ENCODE results near the gene CARMIL1.

DNA sequence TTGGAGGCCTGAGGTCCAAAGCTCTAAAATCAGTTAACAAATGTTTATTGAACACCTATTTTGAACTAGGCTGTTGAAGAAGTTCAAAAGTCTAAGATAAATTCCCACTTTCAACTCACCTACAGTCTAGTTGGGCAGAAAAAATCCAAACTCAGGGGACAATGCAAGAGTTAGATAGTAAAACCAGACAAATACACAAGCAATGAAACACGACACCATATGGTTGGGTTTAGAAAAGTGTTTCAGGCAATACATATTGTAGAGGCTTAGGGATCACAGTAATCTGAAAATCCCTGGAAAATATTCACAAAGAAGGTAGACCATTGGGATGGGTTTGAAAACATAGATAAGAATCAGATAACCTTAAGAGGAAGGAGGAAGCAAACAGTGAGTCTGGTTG lies 1.3 kb upstream of the CARMIL1 start:
- TF ChIP-seq GATA3 (IDR thresholded peaks at IDR 0.05; ENCODE audit: low read depth, low read length) (no peak), GATA2 (IDR thresholded peaks at IDR 0.05; ENCODE audit: low read depth, low read length) (no peak)

Data from SH-SY5Y (cell line).